Lung (tissue), 12 donors: ENCODE results near the gene ETV3L. TPM values are rescaled to one million over a fixed set of nuclear protein-coding genes. Genes with fewer than 3 reads are reported as not detected.

Experiments used
- ATAC-seq: fragments of 200-7000 bp; cut with Tn5 transposase; one replicate; pipeline ENCODE4 v1.9.1; 2020; ENCODE audit warnings: moderate number of reproducible peaks; ENCODE audit not compliant: insufficient read depth, low FRiP score
- DNase-seq, 3 donors: peaks; one replicate each; pipeline ENCODE4 v3.0.0-alpha.2; 2013 to 2017
- H3K27ac ChIP-seq, 2 donors: one replicate each; pipeline ENCODE4 v1.5.1; 2013; ENCODE audit warnings: mild to moderate bottlenecking in 2 of 2, moderate library complexity in 2 of 2, control low read depth in 1 of 2, inconsistent platforms in 1 of 2, low read depth in 1 of 2, low read length in 1 of 2
- H3K27me3 ChIP-seq, 3 donors: one replicate each; pipeline ENCODE4 v1.5.1; 2013; ENCODE audit warnings: low read length in 2 of 3; ENCODE audit not compliant: control insufficient read depth in 3 of 3, insufficient read depth in 3 of 3
- H3K36me3 ChIP-seq, 4 donors: one replicate each; pipeline ENCODE4 v1.5.1; 2013; ENCODE audit warnings: low read length in 4 of 4, mild to moderate bottlenecking in 1 of 4, moderate library complexity in 1 of 4; ENCODE audit not compliant: control insufficient read depth in 4 of 4, insufficient read depth in 4 of 4
- H3K4me1 ChIP-seq, 5 donors: one replicate each; pipeline ENCODE4 v1.5.1; 2013; ENCODE audit warnings: low read length in 5 of 5, mild to moderate bottlenecking in 2 of 5, moderate library complexity in 1 of 5; ENCODE audit not compliant: control insufficient read depth in 5 of 5, insufficient read depth in 5 of 5
- H3K4me3 ChIP-seq: one replicate; pipeline ENCODE4 v1.5.1; 2013; ENCODE audit warnings: mild to moderate bottlenecking, control low read depth, moderate library complexity
- H3K9ac ChIP-seq, 2 donors: one replicate each; pipeline ENCODE4 v1.5.1; 2013; ENCODE audit warnings: low read length in 2 of 2, control low read depth in 1 of 2; ENCODE audit not compliant: insufficient read depth in 1 of 2
- H3K9me3 ChIP-seq, 4 donors: one replicate each; pipeline ENCODE4 v1.5.1; 2013; ENCODE audit warnings: low read length in 3 of 4, mild to moderate bottlenecking in 1 of 4, moderate library complexity in 1 of 4; ENCODE audit not compliant: control insufficient read depth in 4 of 4, insufficient read depth in 3 of 4
- WGBS, 2 donors: extraction: QIAGEN DNeasy Blood & Tissue Kit; methylation state at CpG; one replicate each; pipeline ENCODE4 v1.1.7; 2013; 5-methylcytosine and 5-hydroxymethylcytosine counted together
- polyA plus RNA-seq, 2 donors: library from polyadenylated mRNA; stranded (reverse); fragments of 200-250 nt; gene quantifications; one replicate each; pipeline ENCODE4 v1.2.1, GENCODE V29; 2013
- total RNA-seq, 2 donors: library from RNA; depleted of rRNA in 1 of 2; stranded (reverse); fragments of >200 nt in 1 of 2; gene quantifications; one replicate each; pipeline ENCODE4 v1.2.1, GENCODE V29; 2014 to 2021
- TF ChIP-seq, protein P1 (sequence below): IDR thresholded peaks from 2 replicates; pipeline ENCODE4 v1.5.1; 2012; ENCODE audit warnings: mild to moderate bottlenecking; ENCODE audit errors: control extremely low read depth, extremely low read depth
- donor health status: control.
- donor health status: control.
- donor health status: Bipolar disorder and iron deficiency.
- donor health status: healthy.
- donor health status: DM: yes; HTN: yes; CAD: no.

Gene ETV3L
- total and polyA plus RNA-seq, 4 donors, result 0.05 TPM; not detected in 3

DNA sequence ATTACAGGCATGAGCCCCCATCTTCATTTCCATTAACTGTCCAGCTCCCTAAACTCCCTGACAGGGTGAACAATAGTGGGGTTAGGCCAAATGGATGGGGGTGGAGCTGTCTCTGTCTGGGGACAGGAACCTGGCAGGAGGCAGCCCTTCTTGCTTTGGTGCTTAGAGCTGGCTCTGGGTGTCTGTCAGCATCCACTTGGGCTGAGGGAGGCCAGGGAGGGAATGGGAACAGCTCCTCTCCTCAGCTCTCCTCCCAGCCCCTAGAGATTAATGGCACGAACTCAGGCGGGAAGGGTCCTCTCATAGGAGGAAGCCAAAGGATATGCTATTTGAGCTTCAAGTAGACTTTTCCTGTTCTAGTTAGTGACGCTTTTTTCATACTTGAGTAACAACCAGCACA is 11.1 kb upstream of the ETV3L start:
- Histone ChIP-seq H3K4me3 (no peak overlapping the region), H3K27ac (no peak overlapping the region), H3K9ac (no peak overlapping the region), H3K36me3 (no peaks in the 10 kb centered on the region), H3K9me3 (no peaks in the 10 kb centered on the region), H3K4me1 (peaks cover 0 to 3% (median 0%) of the 10 kb centered on the region in 5 donors), H3K27me3 (peaks cover 0 to 42% (median 22%) of the 10 kb centered on the region in 3 donors)
- 80 to 85% methylated on average over 3 of the region's 3 CpGs for WGBS, 2 donors
- DNase-seq (no peak), ATAC-seq (no peak)
- TF ChIP-seq, protein P1, sequence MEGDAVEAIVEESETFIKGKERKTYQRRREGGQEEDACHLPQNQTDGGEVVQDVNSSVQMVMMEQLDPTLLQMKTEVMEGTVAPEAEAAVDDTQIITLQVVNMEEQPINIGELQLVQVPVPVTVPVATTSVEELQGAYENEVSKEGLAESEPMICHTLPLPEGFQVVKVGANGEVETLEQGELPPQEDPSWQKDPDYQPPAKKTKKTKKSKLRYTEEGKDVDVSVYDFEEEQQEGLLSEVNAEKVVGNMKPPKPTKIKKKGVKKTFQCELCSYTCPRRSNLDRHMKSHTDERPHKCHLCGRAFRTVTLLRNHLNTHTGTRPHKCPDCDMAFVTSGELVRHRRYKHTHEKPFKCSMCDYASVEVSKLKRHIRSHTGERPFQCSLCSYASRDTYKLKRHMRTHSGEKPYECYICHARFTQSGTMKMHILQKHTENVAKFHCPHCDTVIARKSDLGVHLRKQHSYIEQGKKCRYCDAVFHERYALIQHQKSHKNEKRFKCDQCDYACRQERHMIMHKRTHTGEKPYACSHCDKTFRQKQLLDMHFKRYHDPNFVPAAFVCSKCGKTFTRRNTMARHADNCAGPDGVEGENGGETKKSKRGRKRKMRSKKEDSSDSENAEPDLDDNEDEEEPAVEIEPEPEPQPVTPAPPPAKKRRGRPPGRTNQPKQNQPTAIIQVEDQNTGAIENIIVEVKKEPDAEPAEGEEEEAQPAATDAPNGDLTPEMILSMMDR, result no peak

DNA sequence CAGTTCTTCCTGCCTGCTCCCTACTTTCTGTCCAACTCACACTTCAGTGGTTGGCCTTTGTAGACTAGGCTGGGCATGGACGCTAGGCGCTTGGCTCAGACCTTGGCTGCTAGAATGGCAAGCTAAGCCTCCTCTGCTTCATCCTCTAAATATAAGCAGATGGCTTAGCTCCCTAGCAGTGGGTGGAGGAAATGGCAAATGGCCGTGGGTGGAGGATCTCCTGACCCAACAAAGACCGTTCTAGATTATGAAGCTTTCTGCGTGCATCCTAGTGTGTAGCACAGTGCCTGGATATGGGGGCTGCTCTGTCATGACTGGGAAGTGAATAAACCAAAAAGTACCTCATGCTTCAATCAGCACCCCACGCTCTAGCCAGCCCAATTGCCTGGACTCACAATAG is 10.4 kb upstream of the ETV3L start:
- Histone ChIP-seq H3K4me3 (no peak overlapping the region), H3K4me1 (peaks cover 0 to 3% (median 0%) of the 10 kb centered on the region in 5 donors), H3K9ac (no peak overlapping the region), H3K27ac (no peak overlapping the region), H3K27me3 (peaks cover 0 to 46% (median 22%) of the 10 kb centered on the region in 3 donors), H3K9me3 (no peaks in the 10 kb centered on the region), H3K36me3 (no peaks in the 10 kb centered on the region)
- TF ChIP-seq, protein P1, result no peak
- 80 to 87% methylated on average over 6 of the region's 6 CpGs for WGBS, 2 donors
- ATAC-seq (no peak), DNase-seq (no peak)

DNA sequence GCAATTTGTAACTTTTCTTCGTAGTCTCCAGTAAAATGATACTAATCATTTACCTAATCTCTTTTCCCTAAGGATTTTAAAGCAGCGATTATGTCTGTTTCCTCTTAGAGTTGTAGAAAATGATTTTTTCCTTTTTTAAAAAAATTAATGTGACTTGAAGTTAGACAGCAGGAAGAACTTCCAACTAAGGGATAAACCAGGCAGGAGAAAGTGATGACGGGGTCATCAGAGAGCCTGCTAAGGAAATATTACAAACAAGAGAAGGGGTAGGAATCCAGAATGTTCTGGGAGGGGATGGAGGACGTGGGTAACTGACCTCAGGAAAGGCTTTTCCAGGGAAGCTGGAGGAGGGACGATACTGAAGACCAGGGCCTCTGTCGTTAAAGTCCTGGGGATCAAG is 8.8 kb upstream of the ETV3L start:
- H3K4me3 ChIP-seq, result no peak overlapping the region
- DNase-seq, result no peak
- H3K27ac ChIP-seq, result no peak overlapping the region
- no peaks in the 10 kb centered on the region for H3K36me3 ChIP-seq
- no peak overlapping the region for H3K9ac ChIP-seq
- 78 to 80% methylated on average over 6 of the region's 6 CpGs for WGBS, 2 donors
- no peaks in the 10 kb centered on the region for H3K9me3 ChIP-seq
- peaks cover 0 to 3% (median 0%) of the 10 kb centered on the region in 5 donors for H3K4me1 ChIP-seq
- H3K27me3 ChIP-seq, result peaks cover 0 to 49% (median 22%) of the 10 kb centered on the region in 3 donors
- TF ChIP-seq, protein P1, result no peak
- no peak for ATAC-seq

DNA sequence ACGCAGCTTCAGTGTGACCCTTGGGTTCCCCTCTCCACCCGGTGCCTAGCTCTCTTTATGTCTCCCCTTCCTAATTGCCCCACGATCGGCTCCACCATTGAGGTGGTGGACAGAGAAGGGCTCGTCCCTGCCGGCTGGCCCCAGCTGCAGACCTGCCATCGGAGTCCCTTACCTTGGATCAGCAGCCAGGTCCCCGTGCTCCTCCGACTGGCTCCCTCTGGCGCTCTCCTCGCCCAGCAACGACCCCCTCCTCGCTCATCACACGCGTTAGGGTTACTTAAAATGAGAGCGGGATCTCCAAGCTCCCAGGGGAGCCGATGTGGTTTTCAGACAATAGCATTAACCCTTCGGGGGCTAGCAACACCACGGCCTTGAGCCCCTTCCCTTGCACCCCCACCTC is 8.1 kb upstream of the ETV3L start:
- Histone ChIP-seq H3K4me3 (no peak overlapping the region), H3K9ac (no peak overlapping the region), H3K27me3 (peaks cover 0 to 48% (median 22%) of the 10 kb centered on the region in 3 donors), H3K9me3 (no peaks in the 10 kb centered on the region), H3K4me1 (no peaks in the 10 kb centered on the region), H3K36me3 (no peaks in the 10 kb centered on the region), H3K27ac (no peak overlapping the region)
- TF ChIP-seq, protein P1, result no peak
- DNase-seq (no peak), ATAC-seq (no peak)
- WGBS, 2 donors, result 50 to 53% methylated on average over 19 of the region's 19 CpGs
